Body of pancreas (tissue), 4 donors: ENCODE results near the gene SYNJ2.

Experiments
- POLR2A ChIP-seq, 3 donors: fragments of 450-650 bp; IDR thresholded peaks; one replicate each; pipeline ENCODE4 v1.6.1; 2016; ENCODE audit warnings: antibody characterized with exemption in 3 of 3, mild to moderate bottlenecking in 2 of 3
- TF ChIP-seq, protein P1 (sequence below), 7 experiments: fragments of 450-650 bp in 4 of 7; fragments of 200-600 bp in 3 of 7; sonication (generic) in 3 of 7; IDR thresholded peaks; one replicate each; pipeline ENCODE4 v1.5.1; 2016 to 2019; ENCODE audit warnings: antibody characterized with exemption in 7 of 7

DNA sequence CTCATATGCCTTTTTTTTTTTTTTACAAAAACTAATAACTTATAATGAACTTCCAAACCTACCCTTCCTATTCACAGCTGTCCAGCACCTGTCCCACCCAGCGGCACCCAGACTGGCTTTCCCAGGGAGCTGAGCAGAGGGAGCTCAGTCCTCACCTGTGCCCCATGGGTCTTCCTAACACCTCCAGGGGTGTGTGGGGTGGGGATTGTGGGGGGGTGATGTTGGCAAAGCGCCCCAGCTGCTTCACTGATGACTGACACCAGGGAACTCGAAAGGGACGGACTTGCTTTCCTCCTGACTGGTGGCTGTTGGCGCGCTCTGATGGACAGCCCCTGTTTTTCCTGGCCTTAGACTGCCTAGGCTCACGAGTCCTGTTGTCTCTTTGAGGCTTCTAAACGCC, 14.2 kb upstream of the SYNJ2 start:
- TF ChIP-seq POLR2A (IDR thresholded peaks at IDR 0.05): no peak
- TF ChIP-seq, protein P1, sequence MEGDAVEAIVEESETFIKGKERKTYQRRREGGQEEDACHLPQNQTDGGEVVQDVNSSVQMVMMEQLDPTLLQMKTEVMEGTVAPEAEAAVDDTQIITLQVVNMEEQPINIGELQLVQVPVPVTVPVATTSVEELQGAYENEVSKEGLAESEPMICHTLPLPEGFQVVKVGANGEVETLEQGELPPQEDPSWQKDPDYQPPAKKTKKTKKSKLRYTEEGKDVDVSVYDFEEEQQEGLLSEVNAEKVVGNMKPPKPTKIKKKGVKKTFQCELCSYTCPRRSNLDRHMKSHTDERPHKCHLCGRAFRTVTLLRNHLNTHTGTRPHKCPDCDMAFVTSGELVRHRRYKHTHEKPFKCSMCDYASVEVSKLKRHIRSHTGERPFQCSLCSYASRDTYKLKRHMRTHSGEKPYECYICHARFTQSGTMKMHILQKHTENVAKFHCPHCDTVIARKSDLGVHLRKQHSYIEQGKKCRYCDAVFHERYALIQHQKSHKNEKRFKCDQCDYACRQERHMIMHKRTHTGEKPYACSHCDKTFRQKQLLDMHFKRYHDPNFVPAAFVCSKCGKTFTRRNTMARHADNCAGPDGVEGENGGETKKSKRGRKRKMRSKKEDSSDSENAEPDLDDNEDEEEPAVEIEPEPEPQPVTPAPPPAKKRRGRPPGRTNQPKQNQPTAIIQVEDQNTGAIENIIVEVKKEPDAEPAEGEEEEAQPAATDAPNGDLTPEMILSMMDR (IDR thresholded peaks at IDR 0.05): no peak
